Stimulated activated CD4-positive, alpha-beta T cell treated with anti-CD3 and anti-CD28 coated beads, TNF-alpha, amount 100 ng/mL, for 1 hour (primary cell): Measurements from ENCODE around the gene SMARCA4.

ENCODE experiments used
- DNase-seq, 3 donors: peaks; one replicate each; pipeline ENCODE4 v3.0.0-alpha.2; 2020; ENCODE audit warnings: low read depth in 3 of 3, low spot score in 1 of 3

SMARCA4 gene

GRCh38 chr19:11007385-11007784, 46.6 kb downstream of the SMARCA4 start:
- no peak for DNase-seq

- DNase-seq, result no peak
Measured at GRCh38 chr19:11007962-11008532, 47.2 kb downstream of the SMARCA4 start.

GRCh38 chr19:11010041-11010440, 49.2 kb downstream of the SMARCA4 start:
- no peak for DNase-seq

GRCh38 chr19:11012507-11012906, 51.7 kb downstream of the SMARCA4 start:
- DNase-seq, result no peak

- DNase-seq, result no peak
Measured at GRCh38 chr19:11013771-11014170, 52.9 kb downstream of the SMARCA4 start.

GRCh38 chr19:11014403-11014911, 53.6 kb downstream of the SMARCA4 start:
- DNase-seq, result no peak

- DNase-seq, result no peak
Measured at GRCh38 chr19:11016631-11017030, 55.8 kb downstream of the SMARCA4 start.

- DNase-seq, result no peak
Measured at GRCh38 chr19:11017275-11018035, 56.6 kb downstream of the SMARCA4 start.

GRCh38 chr19:11018179-11018578, 57.3 kb downstream of the SMARCA4 start:
- no peak for DNase-seq

- DNase-seq, result no peak
Measured at GRCh38 chr19:11018763-11019162, 57.9 kb downstream of the SMARCA4 start.

- no peak for DNase-seq
Measured at GRCh38 chr19:11019262-11019661, 58.4 kb downstream of the SMARCA4 start.

GRCh38 chr19:11019824-11020223, 59.0 kb downstream of the SMARCA4 start:
- DNase-seq, result no peak

- DNase-seq, result no peak
Measured at GRCh38 chr19:11020423-11020822, 59.6 kb downstream of the SMARCA4 start.

- DNase-seq, result no peak
Measured at GRCh38 chr19:11020982-11021759, 60.3 kb downstream of the SMARCA4 start.

GRCh38 chr19:11021760-11022144, 60.9 kb downstream of the SMARCA4 start:
- no peak for DNase-seq

- no peak for DNase-seq
Measured at GRCh38 chr19:11023016-11023415, 62.2 kb downstream of the SMARCA4 start.

GRCh38 chr19:11023710-11024109, 62.9 kb downstream of the SMARCA4 start:
- DNase-seq, result no peak

- DNase-seq, result no peak
Measured at GRCh38 chr19:11024259-11024658, 63.4 kb downstream of the SMARCA4 start.

- DNase-seq, result no peak
Measured at GRCh38 chr19:11025006-11025405, 64.2 kb downstream of the SMARCA4 start.

GRCh38 chr19:11025445-11025844, 64.6 kb downstream of the SMARCA4 start:
- no peak for DNase-seq

- no peak for DNase-seq
Measured at GRCh38 chr19:11025997-11026396, 65.2 kb downstream of the SMARCA4 start.

GRCh38 chr19:11027381-11027780, 66.6 kb downstream of the SMARCA4 start:
- DNase-seq, result no peak
